Astrocyte (in vitro differentiated cells and primary cell): Measurements from ENCODE around the gene EFCC1.

Experiments used
- CTCF ChIP-seq: IDR thresholded peaks from 2 replicates; pipeline ENCODE4 v1.5.1; 2011; ENCODE audit warnings: low read depth, mild to moderate bottlenecking, inconsistent platforms, low read length, moderate library complexity; ENCODE audit not compliant: insufficient read depth
- EZH2 ChIP-seq: IDR thresholded peaks from 2 replicates; pipeline ENCODE4 v1.6.1; 2012; ENCODE audit warnings: mild to moderate bottlenecking, low read length, inconsistent platforms; ENCODE audit not compliant: insufficient read depth

GRCh38 chr3:128994173-128994512, 7.0 kb upstream of the EFCC1 start:
- TF ChIP-seq CTCF (no peak), EZH2 (no peak)
